Endothelial cell of umbilical vein (primary cell): ENCODE results near the gene MPDU1. TPM values are rescaled to one million over a fixed set of nuclear protein-coding genes. Genes with fewer than 3 reads are reported as not detected.

Experiments
- BruUV-seq: library from RNA; stranded (reverse); fragments of 400-500 nt; replicated peaks from 2 replicates; lab custom pipeline; 2021; lab: Mats Ljungman, UMichigan
- CTCF ChIA-PET: fragments of 300-600, 350-600 bp; sonication (Branson Sonifier 250); formaldehyde crosslinking; loops from one replicate; lab custom pipeline; 2021; ENCODE audit warnings: antibody characterized with exemption, inconsistent platforms; lab: Charles Lee
- POLR2A ChIA-PET: fragments of 300-600, 350-600 bp; sonication (Branson Sonifier 250); formaldehyde crosslinking; loops from one replicate; lab custom pipeline; 2021; ENCODE audit warnings: antibody characterized with exemption, inconsistent platforms; lab: Charles Lee
- DNase-seq: peaks from one replicate; pipeline ENCODE4 v3.0.0-alpha.2; 2011; ENCODE audit warnings: low read depth, low spot score
- FAIRE-seq: peaks from 2 replicates; lab custom pipeline; 2011; peaks lifted over from hg19 to GRCh38; lab: Jason Lieb, UNC
- H2AFZ ChIP-seq: 2 replicates; pipeline ENCODE4 v1.6.0; 2012; ENCODE audit warnings: low read depth, low read length, control low read depth, inconsistent platforms
- H3K27ac ChIP-seq: 2 replicates; pipeline ENCODE4 v1.5.1; 2011; ENCODE audit warnings: low read depth, mild to moderate bottlenecking, control low read depth, low read length, moderate library complexity; ENCODE audit not compliant: insufficient read depth
- H3K27me3 ChIP-seq, 2 experiments: 2 replicates each; pipeline versions ENCODE4 v1.6.0 to v1.6.1; 2011; ENCODE audit warnings: low read length in 2 of 2, mixed read lengths in 1 of 2; ENCODE audit not compliant: control insufficient read depth in 2 of 2, insufficient read depth in 2 of 2
- H3K36me3 ChIP-seq, 2 experiments: 2 replicates in 1 of 2; 3 replicates in 1 of 2; pipeline ENCODE4 v1.5.1; 2011; ENCODE audit warnings: low read length in 2 of 2, mild to moderate bottlenecking in 1 of 2, moderate library complexity in 1 of 2; ENCODE audit not compliant: control insufficient read depth in 2 of 2, insufficient read depth in 2 of 2; ENCODE audit errors: extremely low read depth in 1 of 2
- H3K4me1 ChIP-seq: 3 replicates; pipeline ENCODE4 v1.5.1; 2011; ENCODE audit warnings: mild to moderate bottlenecking, low read length; ENCODE audit not compliant: control insufficient read depth, insufficient read depth; ENCODE audit errors: extremely low read depth
- H3K4me2 ChIP-seq: 2 replicates; pipeline ENCODE4 v1.6.1; 2011; ENCODE audit warnings: low read length, control low read depth, mixed read lengths; ENCODE audit not compliant: insufficient read depth
- H3K4me3 ChIP-seq, 3 experiments: fragments of 200-600 bp in 1 of 3; sonication (generic), shearing (Covaris generic) in 1 of 3; replicated peaks in 1 of 3; 2 replicates each; pipeline ENCODE4 v1.5.1; 2011 to 2016; ENCODE audit warnings: control low read depth in 3 of 3, low read length in 3 of 3, mild to moderate bottlenecking in 2 of 3, inconsistent platforms in 1 of 3, low read depth in 1 of 3, moderate library complexity in 1 of 3; ENCODE audit not compliant: insufficient read depth in 1 of 3
- H3K79me2 ChIP-seq: 2 replicates; pipeline ENCODE4 v1.6.0; 2012; ENCODE audit warnings: low read length, inconsistent platforms; ENCODE audit not compliant: control insufficient read depth, insufficient read depth
- H3K9ac ChIP-seq: replicated peaks from 2 replicates; pipeline ENCODE3; 2011; ENCODE audit warnings: low read length, control low read depth; ENCODE audit not compliant: insufficient read depth; ENCODE audit errors: extremely low read depth
- H3K9me1 ChIP-seq: replicated peaks from 3 replicates; pipeline ENCODE4 v1.6.0; 2011; ENCODE audit warnings: mild to moderate bottlenecking, low read length; ENCODE audit not compliant: control insufficient read depth, insufficient read depth; ENCODE audit errors: extremely low read depth
- H3K9me3 ChIP-seq: replicated peaks from 2 replicates; pipeline ENCODE4 v1.5.1; 2012; ENCODE audit warnings: low read length, inconsistent platforms; ENCODE audit not compliant: control insufficient read depth, insufficient read depth
- H4K20me1 ChIP-seq: replicated peaks from 2 replicates; pipeline ENCODE3; 2011; ENCODE audit warnings: mild to moderate bottlenecking, low read length; ENCODE audit not compliant: control insufficient read depth, insufficient read depth; ENCODE audit errors: extremely low read depth
- EZH2 ChIP-seq: IDR thresholded peaks from 2 replicates; pipeline ENCODE4 v1.6.1; 2012; ENCODE audit warnings: borderline replicate concordance, low read depth, mild to moderate bottlenecking, moderate library complexity, low read length, inconsistent platforms; ENCODE audit not compliant: severe bottlenecking
- GATA2 ChIP-seq: IDR thresholded peaks from 2 replicates; pipeline ENCODE4 v1.7.0; 2011; ENCODE audit warnings: low read depth, mild to moderate bottlenecking, moderate library complexity, mixed read lengths, low read length; ENCODE audit not compliant: insufficient read length, insufficient read depth
- MYC ChIP-seq: IDR thresholded peaks from one replicate; pipeline ENCODE4 v1.6.1; 2011; ENCODE audit warnings: mild to moderate bottlenecking, low read depth, low read length
- POLR2A ChIP-seq: IDR thresholded peaks from 2 replicates; pipeline ENCODE4 v1.6.1; 2012; ENCODE audit warnings: low read depth, mild to moderate bottlenecking, control low read depth, low read length
- POLR2AphosphoS5 ChIP-seq: IDR thresholded peaks from 2 replicates; pipeline ENCODE4 v1.6.1; 2012; ENCODE audit warnings: low read depth, mild to moderate bottlenecking, control low read depth, low read length, moderate library complexity; ENCODE audit not compliant: insufficient read depth
- dilution Hi-C: fragments of 300-500 bp; cut with MboI; formaldehyde crosslinking; loops from one replicate; pipeline ENCODE4 v1.15.0; 2019; ENCODE audit warnings: low sequenced_read_pairs; ENCODE audit not compliant: extremely low pct_ligation_motif_present
- intact Hi-C: fragments of 100-400 bp; cut with micrococcal nuclease; formaldehyde crosslinking; loops from one replicate; pipeline ENCODE4 v1.10.0; 2022
- polyA plus RNA-seq, 4 experiments: library from polyadenylated mRNA; depleted of rRNA in 3 of 4; stranded (reverse) in 3 of 4; unstranded in 1 of 4; fragments of >200 nt; gene quantifications; 2 replicates each; pipeline versions ENCODE4 v1.2.1 to v1.2.3, GENCODE V29; 2011 to 2012; ENCODE audit warnings: missing spikeins in 1 of 4
- total RNA-seq: library from RNA; stranded (reverse); gene quantifications from 2 replicates; pipeline ENCODE4 v1.2.3, GENCODE V29; 2021
- TF ChIP-seq, protein P1 (sequence below): IDR thresholded peaks from 2 replicates; pipeline ENCODE4 v1.6.1; 2011; ENCODE audit not compliant: insufficient read depth, insufficient read length

The MPDU1 gene
- total and polyA plus RNA-seq, 2 donors (not counting 3 experiments of a cell fraction or from before 2014, with no cell fraction given) = 78.0 to 368 TPM

DNA sequence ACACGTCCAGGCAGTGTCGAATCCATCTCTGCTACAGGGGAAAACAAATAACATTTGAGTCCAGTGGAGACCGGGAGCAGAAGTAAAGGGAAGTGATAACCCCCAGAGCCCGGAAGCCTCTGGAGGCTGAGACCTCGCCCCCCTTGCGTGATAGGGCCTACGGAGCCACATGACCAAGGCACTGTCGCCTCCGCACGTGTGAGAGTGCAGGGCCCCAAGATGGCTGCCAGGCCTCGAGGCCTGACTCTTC is 11.4 kb upstream of the MPDU1 start:
- POLR2A ChIA-PET = interaction anchor here (1.8 kb wide), 2 partner anchors 11 to 17 kb away, joined by 5 to 6 read pairs; partner anchors contain the start of gene MPDU1
- BruUV-seq = no TSS peak
- dilution Hi-C loops = no loop called here

DNA sequence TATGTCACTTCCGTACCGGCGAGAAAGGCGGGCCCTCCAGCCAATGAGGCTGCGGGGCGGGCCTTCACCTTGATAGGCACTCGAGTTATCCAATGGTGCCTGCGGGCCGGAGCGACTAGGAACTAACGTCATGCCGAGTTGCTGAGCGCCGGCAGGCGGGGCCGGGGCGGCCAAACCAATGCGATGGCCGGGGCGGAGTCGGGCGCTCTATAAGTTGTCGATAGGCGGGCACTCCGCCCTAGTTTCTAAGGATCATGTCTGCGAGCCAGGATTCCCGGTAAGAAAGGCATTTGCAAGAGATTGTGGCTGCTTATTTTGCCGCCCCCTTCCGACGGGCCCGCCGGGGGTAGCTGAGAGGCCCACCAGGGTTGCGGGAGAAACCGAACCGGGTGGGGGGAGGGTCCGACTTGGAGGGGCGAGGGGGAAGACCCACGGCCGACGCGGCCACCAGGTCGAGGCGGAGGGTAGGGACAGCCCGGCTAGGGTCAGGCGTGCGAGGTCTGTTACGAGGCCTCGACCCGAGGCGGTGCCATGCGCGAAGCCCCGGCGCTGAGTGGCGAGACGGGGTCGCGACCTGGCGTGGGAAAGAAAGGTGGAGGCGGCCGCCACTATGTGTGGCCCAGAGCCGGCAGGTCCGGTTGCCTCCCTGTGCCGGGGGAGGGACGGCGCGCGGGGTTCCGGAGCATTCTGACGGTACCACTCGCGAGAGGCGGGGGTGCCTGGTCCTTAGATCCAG is 10.9 kb upstream of the MPDU1 start:
- CTCF ChIA-PET = interaction anchor here (1.6 to 6.2 kb wide), 4 partner anchors 11 to 115 kb away, joined by 5 to 40 read pairs (median 10); partner anchors contain the start of genes MPDU1, SOX15, TP53 and WRAP53
- Histone ChIP-seq H2AFZ (no peak overlapping the region), H3K9ac (peak overlapping the region; percentile 98), H3K9me1 (no peaks in the 10 kb centered on the region), H3K27me3 (no peaks in the 10 kb centered on the region), H3K4me3 (peak overlapping the region; percentile 86 to 96 (median 87)), H3K4me2 (no peak overlapping the region), H3K79me2 (peaks cover 51% of the 10 kb centered on the region), H3K36me3 (peaks cover 30 to 49% of the 10 kb centered on the region in 2 experiments), H3K4me1 (peaks cover 43% of the 10 kb centered on the region), H3K9me3 (no peaks in the 10 kb centered on the region), H4K20me1 (peaks cover 9% of the 10 kb centered on the region), H3K27ac (peak overlapping the region; percentile 91)
- peak; percentile 100 for FAIRE-seq
- POLR2A ChIA-PET = interaction anchor here (1.0 to 2.1 kb wide), 4 partner anchors 10 to 114 kb away, joined by 3 to 9 read pairs (median 6); partner anchors contain the start of genes MPDU1, POLR2A, TP53 and WRAP53
- dilution Hi-C loops = no loop called here
- BruUV-seq = no TSS peak
- DNase-seq = peak; percentile 100
- TF ChIP-seq POLR2A (peak; percentile 99), POLR2AphosphoS5 (peak; percentile 100), GATA2 (no peak)
- intact Hi-C loops = loop anchor here (1.0 to 5.0 kb wide), 6 partner anchors 11 to 265 kb away; partner anchors contain the start of genes MPDU1, POLR2A, SENP3 and WRAP53

More for the DNA sequence above, 11.4 kb upstream of the MPDU1 start:
- FAIRE-seq (no peak), DNase-seq (no peak)
- no peaks in the 10 kb centered on the region for H3K27me3 ChIP-seq
- peaks cover 48% of the 10 kb centered on the region for H3K79me2 ChIP-seq
- H3K9ac ChIP-seq = peak overlapping the region; percentile 70
- TF ChIP-seq POLR2AphosphoS5 (no peak), MYC (peak; percentile 100), EZH2 (no peak)
- TF ChIP-seq, protein P1, sequence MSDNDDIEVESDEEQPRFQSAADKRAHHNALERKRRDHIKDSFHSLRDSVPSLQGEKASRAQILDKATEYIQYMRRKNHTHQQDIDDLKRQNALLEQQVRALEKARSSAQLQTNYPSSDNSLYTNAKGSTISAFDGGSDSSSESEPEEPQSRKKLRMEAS = peak; percentile 100
- peaks cover 26 to 46% of the 10 kb centered on the region in 2 experiments for H3K36me3 ChIP-seq
- H3K27ac ChIP-seq = peak overlapping the region; percentile 69
- peak overlapping the region in 2 of 3 experiments; percentile 41 to 59 for H3K4me3 ChIP-seq
- H3K4me1 ChIP-seq = peaks cover 38% of the 10 kb centered on the region
- H3K4me2 ChIP-seq = peak overlapping the region; percentile 76
- intact Hi-C loops = loop anchor here (1.0 to 5.0 kb wide), 6 partner anchors 11 to 265 kb away; partner anchors contain the start of genes MPDU1, POLR2A, SENP3 and WRAP53
- peak overlapping the region; percentile 43 for H2AFZ ChIP-seq
- no peaks in the 10 kb centered on the region for H3K9me1 ChIP-seq
- no peaks in the 10 kb centered on the region for H3K9me3 ChIP-seq
- CTCF ChIA-PET = interaction anchor here (3.5 to 6.2 kb wide), 2 partner anchors 12 to 17 kb away, joined by 13 to 40 read pairs; partner anchors contain the start of gene SOX15
- peaks cover 9% of the 10 kb centered on the region for H4K20me1 ChIP-seq
